Thoracic aorta (tissue), 2 donors: ENCODE results near the gene PRKN. TPM values are rescaled to one million over a fixed set of nuclear protein-coding genes. Genes with fewer than 3 reads are reported as not detected.

Experiments
- ATAC-seq: fragments of 150-250 bp; one replicate; pipeline ENCODE4 v1.8.0; 2017; ENCODE audit warnings: low read depth; ENCODE audit not compliant: insufficient number of reproducible peaks, low FRiP score
- DNase-seq: peaks from one replicate; pipeline ENCODE4 v3.0.0-alpha.2; 2020; ENCODE audit warnings: low spot score
- H3K27ac ChIP-seq, 2 donors: fragments of 200-600 bp; sonication (generic); 1 replicate in 1 of 2; 2 replicates in 1 of 2; pipeline ENCODE4 v1.5.1; 2016; ENCODE audit warnings: mild to moderate bottlenecking in 2 of 2, moderate library complexity in 2 of 2
- H3K27me3 ChIP-seq: fragments of 200-600 bp; sonication (generic); replicated peaks from 2 replicates; pipeline ENCODE4 v1.6.0; 2016; ENCODE audit warnings: mild to moderate bottlenecking; ENCODE audit not compliant: insufficient read depth
- H3K36me3 ChIP-seq: fragments of 200-600 bp; sonication (generic); one replicate; pipeline ENCODE4 v1.5.1; 2016
- H3K4me1 ChIP-seq, 2 donors: fragments of 200-600 bp; sonication (generic); 1 replicate in 1 of 2; 2 replicates in 1 of 2; pipeline versions ENCODE4 v1.5.1 to v1.6.0; 2016; ENCODE audit warnings: low read depth in 2 of 2, mild to moderate bottlenecking in 1 of 2; ENCODE audit not compliant: control insufficient read depth in 1 of 2
- H3K4me3 ChIP-seq: fragments of 200-600 bp; sonication (generic); 2 replicates; pipeline ENCODE4 v1.5.1; 2016; ENCODE audit warnings: mild to moderate bottlenecking
- H3K9me3 ChIP-seq: fragments of 200-600 bp; sonication (generic); 2 replicates; pipeline ENCODE4 v1.5.1; 2016
- CTCF ChIP-seq: fragments of 200-600 bp; sonication (generic); IDR thresholded peaks from one replicate; pipeline ENCODE4 v1.5.1; 2019; ENCODE audit warnings: antibody characterized with exemption
- total RNA-seq, 2 donors: library from RNA; depleted of rRNA; stranded (reverse); fragments of >200 nt; gene quantifications; one replicate each; pipeline versions ENCODE4 v1.1.0 to v1.2.3, GENCODE V29; 2016

PRKN gene
- total RNA-seq, 2 donors from 2014 or later, result 10.4 to 23.8 TPM

- TF ChIP-seq CTCF, result no peak
- Histone ChIP-seq H3K27ac (no peak overlapping the region), H3K36me3 (no peaks in the 10 kb centered on the region), H3K4me1 (no peaks in the 10 kb centered on the region), H3K9me3 (no peaks in the 10 kb centered on the region), H3K4me3 (no peak overlapping the region), H3K27me3 (no peaks in the 10 kb centered on the region)
- ATAC-seq (no peak), DNase-seq (no peak)
Measured at GRCh38 chr6:162046324-162046723, 681.2 kb downstream of the PRKN start.

GRCh38 chr6:162032620-162033019, 694.9 kb downstream of the PRKN start:
- ATAC-seq (no peak), DNase-seq (no peak)
- Histone ChIP-seq H3K4me1 (no peaks in the 10 kb centered on the region), H3K36me3 (no peaks in the 10 kb centered on the region), H3K27ac (no peak overlapping the region), H3K9me3 (no peaks in the 10 kb centered on the region), H3K27me3 (no peaks in the 10 kb centered on the region), H3K4me3 (no peak overlapping the region)
- TF ChIP-seq CTCF, result no peak

GRCh38 chr6:162029873-162030576, 697.5 kb downstream of the PRKN start:
- H3K4me3 ChIP-seq, result no peak overlapping the region
- H3K27me3 ChIP-seq, result no peaks in the 10 kb centered on the region
- H3K27ac ChIP-seq, result no peak overlapping the region
- no peak for TF ChIP-seq CTCF
- DNase-seq (no peak), ATAC-seq (no peak)
- no peaks in the 10 kb centered on the region for H3K4me1 ChIP-seq
- no peaks in the 10 kb centered on the region for H3K9me3 ChIP-seq
- no peaks in the 10 kb centered on the region for H3K36me3 ChIP-seq

DNA sequence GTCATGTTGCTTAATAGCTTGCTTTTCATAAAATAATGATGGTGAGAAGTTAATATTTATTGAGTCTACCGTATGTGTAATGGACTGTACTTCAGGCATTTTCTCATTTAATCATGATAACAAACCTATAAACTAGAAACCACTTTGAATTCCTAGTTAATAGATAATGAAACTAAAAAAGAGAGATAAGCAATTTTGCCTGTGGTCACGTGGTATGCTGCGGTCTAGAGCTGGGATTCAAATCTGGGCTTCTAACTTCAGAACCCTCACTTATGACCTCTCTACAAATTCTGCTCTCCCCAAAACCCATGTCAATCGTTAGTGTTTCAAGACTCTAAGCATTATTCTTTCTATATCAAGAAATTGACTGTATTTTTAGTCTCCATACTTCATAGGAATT, 700.7 kb downstream of the PRKN start:
- no peak for TF ChIP-seq CTCF
- Histone ChIP-seq H3K4me1 (no peaks in the 10 kb centered on the region), H3K27ac (no peak overlapping the region), H3K9me3 (no peaks in the 10 kb centered on the region), H3K4me3 (no peak overlapping the region), H3K36me3 (no peaks in the 10 kb centered on the region), H3K27me3 (no peaks in the 10 kb centered on the region)
- DNase-seq (no peak), ATAC-seq (no peak)

GRCh38 chr6:162026031-162026430, 701.5 kb downstream of the PRKN start:
- H3K27ac ChIP-seq, result no peak overlapping the region
- no peaks in the 10 kb centered on the region for H3K9me3 ChIP-seq
- ATAC-seq, result no peak
- no peak for DNase-seq
- no peak overlapping the region for H3K4me3 ChIP-seq
- no peaks in the 10 kb centered on the region for H3K27me3 ChIP-seq
- no peaks in the 10 kb centered on the region for H3K4me1 ChIP-seq
- no peak for TF ChIP-seq CTCF
- no peaks in the 10 kb centered on the region for H3K36me3 ChIP-seq
